ENCODE data around the gene CNTNAP5.

GRCh38 chr2:124314084-124314483 is 289.0 kb downstream of the CNTNAP5 start:
- TF ChIP-seq SUZ12 (IDR thresholded peaks at IDR 0.05; ENCODE audit: extremely low read depth, insufficient read depth, insufficient read length) (no peak), YY1 (IDR thresholded peaks at IDR 0.05; ENCODE audit: insufficient read depth, insufficient read length) (no peak), ZNF274 (IDR thresholded peaks at IDR 0.05; ENCODE audit: low read depth, low read length) (no peak)
